DMS53 treated with DMSO at 0.1 percent for 48 hours (cell line): Measurements from ENCODE around the gene TUBA3D.
"Not testable (repeated sequence)": the region's sequence is repeated elsewhere in the genome, so short reads cannot be mapped to it uniquely, and the experiment has no call there.

Experiments
- DNase-seq: peaks from one replicate; lab custom pipeline; 2025; ENCODE audit not compliant: unreplicated experiment; lab: John Stamatoyannopoulos, UW

Gene TUBA3D

GRCh38 chr2:131514408-131515166, 38.7 kb downstream of the TUBA3D start:
- DNase-seq = not testable (repeated sequence)

DNA sequence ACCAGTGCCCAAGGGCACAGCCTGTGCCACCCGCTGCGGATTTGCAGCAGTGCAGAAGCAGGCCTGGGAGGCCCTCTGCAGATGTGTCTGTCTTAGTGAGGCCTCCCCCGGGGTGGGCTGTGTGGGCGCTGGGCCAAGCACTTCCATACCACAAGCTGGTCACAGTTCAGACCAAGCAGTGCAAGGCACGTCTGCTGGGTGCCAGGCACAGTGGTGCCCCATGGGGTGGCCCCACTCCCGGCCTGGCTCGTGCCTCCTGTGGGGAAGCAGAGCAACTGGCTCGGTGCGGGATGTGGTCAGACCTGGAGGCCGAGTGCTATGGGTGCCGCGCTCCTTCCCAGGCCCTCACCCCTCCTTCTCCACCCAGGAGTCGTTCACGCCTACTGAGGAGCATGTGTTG, 39.3 kb downstream of the TUBA3D start:
- DNase-seq = not testable (repeated sequence)

DNA sequence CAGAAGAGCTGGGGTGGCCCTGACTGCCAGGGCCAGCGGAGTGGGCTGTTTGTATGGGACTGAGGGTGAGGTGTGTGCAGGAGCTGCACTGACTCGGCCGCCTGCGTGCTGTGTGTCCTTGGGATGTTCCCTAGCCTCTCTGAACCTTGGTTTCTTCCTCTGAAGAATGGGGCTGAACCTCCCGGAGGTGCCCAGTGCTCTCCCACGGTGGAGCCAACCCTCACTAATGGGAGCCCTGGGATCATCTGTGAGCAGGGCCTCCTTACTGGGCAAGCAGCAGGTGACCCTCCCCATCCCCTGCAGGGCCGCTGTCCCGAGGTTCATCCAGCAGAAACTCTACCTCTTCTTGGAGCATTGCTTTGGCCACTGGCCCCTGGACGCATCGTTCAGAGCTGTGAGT, 40.1 kb downstream of the TUBA3D start:
- no peak for DNase-seq

DNA sequence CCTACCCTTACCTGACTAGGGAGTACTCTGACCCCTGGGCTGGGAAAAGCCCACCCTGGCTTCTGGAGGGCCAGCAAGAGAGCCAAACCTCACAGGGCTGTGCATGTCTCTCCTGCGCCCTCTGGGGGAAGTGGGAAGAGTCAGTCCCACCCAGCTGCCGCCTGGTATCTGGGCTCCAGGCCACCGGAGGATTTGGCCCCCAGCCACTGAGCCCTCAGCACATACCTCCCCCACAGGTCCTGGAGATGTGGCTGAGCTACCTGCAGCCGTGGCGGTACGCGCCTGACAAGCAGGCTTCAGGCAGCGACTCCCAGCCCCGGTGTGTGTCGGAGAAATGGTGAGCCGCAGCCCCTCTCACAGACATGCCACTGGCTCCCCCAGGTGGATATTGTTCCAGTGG, 40.7 kb downstream of the TUBA3D start:
- DNase-seq = not testable (repeated sequence)

GRCh38 chr2:131517106-131517831, 41.4 kb downstream of the TUBA3D start:
- DNase-seq = no peak

DNA sequence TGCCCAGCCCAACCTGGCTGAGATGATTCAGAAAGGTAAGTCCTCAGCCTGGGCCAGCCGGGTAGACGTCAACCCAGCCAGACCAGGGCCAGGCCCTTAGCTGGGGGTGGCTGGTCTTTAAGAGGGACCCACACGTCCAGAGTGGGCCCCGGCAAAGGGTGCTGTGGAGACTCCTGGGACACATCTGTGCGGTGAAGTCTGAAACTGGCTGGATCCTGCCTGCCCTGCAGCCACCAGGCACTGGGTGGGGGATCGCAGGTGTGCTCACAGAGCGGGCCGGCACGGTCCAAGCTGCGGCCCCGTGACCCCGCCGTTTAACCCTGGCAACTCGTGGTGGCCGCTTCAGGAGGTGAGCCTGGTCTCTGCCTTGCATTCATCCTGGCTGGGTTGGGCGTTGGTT, 41.9 kb downstream of the TUBA3D start:
- DNase-seq = not testable (repeated sequence)

DNA sequence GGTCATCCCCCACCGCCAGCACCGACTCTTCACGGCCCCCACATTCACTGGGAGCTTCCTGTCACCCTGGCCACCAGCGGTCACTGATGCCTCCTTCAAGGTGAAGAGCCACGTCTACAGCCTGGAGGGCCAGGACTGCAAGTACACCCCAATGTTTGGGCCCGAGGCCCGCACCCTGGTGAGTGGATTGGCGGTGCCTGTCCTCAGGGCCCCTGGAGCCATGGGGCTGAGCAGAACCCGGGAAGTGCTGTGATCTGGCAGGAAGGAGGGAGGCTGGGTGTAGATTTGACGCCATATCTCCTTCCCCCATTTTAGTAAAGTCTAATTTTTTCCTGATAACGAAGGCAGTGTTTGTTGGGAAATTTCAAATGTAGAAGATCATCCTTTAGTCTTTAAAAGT, 42.6 kb downstream of the TUBA3D start:
- DNase-seq = not testable (repeated sequence)

GRCh38 chr2:131519466-131519865, 43.5 kb downstream of the TUBA3D start:
- DNase-seq = no peak

DNA sequence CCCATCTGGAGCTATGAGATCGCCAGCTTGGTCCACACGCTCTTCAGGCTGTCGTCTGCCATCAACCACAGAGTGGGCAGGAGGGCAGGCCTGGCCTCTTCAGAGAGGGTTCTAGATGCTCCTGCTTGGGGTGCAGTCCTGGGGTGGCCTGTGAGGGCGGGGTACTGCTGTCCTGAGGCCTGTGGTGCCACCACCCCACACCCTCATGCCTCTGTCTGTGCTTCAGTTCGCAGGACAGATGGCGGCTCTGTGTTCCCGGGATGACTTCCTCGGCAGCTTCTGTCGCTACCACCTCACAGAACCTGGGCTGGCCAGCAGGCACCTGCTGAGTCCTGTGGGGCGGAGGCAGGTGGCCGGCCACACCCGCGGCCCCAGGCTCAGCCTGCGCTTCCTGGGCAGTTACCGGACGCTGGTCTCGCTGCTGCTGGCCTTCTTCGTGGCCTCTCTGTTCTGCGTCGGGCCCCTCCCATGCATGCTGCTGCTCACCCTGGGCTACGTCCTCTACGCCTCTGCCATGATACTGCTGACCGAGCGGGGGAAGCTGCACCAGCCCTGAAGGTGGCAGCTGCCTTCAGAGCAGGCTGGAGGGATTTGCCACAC, 44.1 kb downstream of the TUBA3D start:
- not testable (repeated sequence) for DNase-seq

DNA sequence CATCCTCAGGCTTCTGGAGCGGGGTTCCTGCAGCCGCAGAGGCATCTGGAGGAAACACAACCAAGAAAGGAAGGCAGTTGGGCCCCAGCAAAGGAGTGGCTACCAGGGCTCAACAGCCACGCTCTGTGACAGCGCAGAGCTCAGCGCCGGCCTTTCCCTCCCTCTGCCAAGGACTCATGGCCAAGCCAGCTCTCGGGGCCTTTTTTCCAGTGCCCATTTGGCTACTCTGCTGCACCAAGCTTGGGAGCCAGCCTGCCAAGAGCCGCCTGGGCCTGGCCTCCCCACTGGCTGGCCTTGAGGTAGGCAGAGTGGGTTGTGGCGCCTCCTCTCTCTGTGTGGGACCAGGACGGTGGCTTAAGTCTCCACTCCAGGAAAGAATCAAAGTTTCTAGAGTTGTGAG, 44.6 kb downstream of the TUBA3D start:
- no peak for DNase-seq

DNA sequence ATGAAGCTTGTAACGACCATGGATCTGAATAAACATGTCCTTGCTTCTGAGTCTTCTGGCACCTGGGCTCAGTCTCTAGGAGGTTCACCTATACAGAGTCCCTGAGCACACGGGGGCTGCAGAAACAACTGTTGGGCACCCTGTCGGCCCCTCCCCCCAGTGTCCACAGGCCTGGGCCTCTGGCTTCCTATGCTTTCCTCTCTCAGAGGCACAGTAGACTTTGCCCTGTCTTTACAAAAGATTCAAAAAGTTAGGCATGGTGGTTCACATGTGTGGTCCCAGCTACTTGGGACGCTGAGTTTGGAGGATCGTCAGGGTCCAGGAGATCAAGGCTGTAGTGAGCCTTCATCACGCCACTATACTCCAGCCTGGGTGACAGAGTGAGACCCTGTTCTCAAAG, 45.6 kb downstream of the TUBA3D start:
- DNase-seq = not testable (repeated sequence)

GRCh38 chr2:131521961-131522781, 46.3 kb downstream of the TUBA3D start:
- no peak for DNase-seq

DNA sequence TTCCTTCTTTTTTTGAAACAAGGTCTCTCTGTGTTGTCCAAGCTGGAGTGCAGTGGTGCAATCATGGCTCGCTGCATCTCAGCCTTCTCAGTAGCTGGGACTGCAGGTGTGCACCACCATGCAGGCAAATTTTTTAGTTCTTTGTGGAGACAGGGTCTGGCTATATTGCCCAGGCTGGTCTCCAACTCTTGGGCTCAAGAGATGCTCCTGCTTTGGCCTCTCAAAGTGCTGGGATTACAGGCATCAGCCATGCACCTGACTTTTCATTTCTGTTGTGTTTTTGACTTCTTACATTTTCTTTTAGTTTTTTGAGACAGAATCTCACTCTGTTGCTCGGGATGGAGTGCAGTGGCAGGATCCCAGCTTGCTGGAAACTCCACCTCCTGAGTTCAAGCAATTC, 49.3 kb downstream of the TUBA3D start:
- DNase-seq = not testable (repeated sequence)

DNA sequence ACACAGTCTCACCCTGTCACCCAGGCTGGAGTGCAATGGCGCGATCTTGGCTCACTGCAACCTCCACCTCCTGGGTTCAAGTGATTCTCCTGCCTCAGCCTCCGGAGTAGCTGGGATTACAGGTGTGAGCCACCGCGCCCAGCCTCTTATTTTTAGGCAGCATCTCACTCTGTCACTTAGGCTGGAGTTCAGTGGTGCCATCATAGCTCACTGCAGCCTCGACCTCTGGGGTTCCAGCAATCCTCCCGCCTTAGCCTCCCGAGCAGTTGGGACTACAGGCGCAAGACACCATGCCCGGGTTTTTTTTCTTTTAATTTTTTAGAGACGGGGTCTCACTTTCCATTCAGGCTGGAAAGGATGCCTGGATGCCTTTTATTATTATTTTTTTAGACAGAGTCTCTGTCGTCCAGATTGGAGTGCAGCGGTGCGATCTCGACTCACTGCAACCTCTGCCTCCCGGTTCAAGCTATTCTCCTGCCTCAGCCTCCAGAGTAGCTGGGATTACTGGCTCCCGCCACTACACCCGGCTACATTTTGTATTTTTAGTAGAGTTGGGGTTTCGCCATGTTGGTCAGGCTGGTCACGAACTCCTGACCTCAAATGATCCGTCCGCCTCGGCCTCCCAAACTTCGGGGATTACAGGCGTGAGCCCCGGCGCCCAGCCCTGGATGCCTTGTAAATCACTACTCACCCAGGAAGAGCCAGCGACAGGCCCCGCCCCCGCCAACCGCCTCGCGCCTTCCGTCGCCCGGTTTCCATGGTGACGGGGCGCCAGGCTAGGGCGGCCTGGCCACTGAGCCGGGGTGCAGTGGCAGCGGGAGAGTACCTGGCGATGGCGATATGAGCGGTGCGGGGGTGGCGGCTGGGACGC, 51.4 kb downstream of the TUBA3D start, which contains the start of gene CCDC74A:
Gene CCDC74A, plus strand, starts transcription at position 758 of the 871 bp plus-strand sequence. Its CDS starts 83 bp downstream, at position 841.
- not testable (repeated sequence) for DNase-seq

DNA sequence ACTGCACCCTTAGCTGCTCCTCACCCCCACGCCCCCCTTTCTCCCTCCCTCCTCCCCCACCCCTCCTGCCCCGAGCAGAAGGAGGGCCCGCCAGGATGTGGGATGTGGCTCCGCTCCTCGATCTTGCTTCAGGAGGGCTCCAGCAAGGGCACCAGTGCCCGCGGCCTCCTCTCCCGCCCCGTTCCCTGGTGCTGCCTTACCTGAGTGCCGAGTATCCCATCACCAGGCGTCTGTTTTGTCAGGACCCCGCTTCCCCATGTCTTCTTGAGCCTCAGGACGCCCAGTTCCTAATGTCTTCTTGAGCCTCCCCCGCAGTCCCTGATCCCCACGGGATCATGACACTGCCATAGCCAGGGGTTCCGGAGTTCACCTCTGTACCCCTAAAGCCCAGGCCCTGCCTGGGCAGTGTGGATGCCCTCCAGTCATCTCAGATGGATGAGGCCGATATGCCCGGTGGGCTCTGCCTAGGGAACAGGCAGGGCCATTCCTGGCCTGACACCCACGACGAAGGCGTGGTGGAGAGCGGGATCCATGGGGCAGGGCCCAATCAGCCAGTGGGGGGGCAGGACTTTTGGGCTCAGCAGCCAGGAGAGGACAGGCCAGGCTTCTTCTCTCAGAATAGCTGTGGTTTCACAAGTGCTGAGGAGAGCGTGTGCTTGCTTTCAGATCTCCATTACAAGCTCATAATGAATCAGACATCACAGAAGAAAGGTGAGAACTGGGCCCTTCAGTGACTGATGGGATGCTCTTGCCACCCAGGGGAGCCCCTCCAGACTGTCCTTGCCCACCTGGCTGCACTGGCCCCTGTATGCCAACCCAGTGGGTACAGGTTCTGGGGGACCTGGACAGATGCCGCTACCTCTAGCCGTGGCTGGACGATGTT, 53.3 kb downstream of the TUBA3D start:
- DNase-seq = not testable (repeated sequence)

GRCh38 chr2:131529864-131530445, 54.0 kb downstream of the TUBA3D start:
- not testable (repeated sequence) for DNase-seq

DNA sequence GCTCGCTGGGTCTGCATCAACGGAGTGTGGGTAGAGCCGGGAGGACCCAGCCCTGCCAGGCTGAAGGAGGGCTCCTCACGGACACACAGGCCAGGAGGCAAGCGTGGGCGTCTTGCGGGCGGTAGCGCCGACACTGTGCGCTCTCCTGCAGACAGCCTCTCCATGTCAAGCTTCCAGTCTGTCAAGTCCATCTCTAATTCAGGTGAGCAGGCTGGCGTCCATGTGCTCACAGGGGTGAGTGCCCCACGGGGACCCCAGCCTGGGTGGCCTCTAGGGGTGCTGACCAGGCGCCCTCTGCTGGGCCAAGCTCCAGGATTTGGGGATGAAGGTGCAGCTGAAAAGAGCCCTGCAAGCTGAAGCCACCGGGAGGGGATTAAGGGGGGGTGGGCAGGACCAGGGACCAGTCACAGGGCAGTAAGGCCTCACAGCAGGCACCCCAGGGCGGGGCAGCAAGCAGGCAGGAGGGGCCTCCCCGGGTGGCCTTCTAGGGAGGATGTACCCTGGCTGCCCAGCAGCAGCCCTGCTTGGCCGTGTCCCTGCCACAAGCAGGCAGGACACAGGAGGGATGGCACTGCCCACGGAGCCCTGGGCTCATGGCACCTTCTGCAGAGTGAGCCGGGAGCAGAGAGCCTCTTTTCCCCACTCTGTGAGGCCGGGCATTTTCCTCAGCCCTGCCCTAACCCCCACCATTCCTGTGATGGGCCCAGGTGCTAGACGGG, 54.9 kb downstream of the TUBA3D start:
- not testable (repeated sequence) for DNase-seq
